ENCODE data around the gene SLC2A13.

DNA sequence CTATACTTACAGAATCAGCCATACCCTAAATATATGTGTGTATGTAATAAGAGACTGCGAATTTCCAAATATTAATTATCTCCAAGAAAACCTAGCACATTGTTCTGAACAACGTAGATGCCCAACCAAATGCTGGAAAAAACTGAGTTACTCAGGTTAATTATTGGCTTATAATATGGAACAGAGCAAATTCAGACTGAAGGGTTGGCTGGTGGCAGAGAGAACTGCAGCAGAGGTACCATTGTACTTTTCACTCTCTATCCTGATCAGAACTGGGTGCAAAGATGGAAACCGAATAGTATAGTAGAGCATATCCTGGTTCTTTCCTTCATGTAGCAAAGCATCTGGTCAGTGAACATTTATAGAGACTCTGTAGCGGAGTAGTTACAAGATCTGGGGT lies 185.7 kb downstream of the SLC2A13 start:
- TF ChIP-seq, protein P1, sequence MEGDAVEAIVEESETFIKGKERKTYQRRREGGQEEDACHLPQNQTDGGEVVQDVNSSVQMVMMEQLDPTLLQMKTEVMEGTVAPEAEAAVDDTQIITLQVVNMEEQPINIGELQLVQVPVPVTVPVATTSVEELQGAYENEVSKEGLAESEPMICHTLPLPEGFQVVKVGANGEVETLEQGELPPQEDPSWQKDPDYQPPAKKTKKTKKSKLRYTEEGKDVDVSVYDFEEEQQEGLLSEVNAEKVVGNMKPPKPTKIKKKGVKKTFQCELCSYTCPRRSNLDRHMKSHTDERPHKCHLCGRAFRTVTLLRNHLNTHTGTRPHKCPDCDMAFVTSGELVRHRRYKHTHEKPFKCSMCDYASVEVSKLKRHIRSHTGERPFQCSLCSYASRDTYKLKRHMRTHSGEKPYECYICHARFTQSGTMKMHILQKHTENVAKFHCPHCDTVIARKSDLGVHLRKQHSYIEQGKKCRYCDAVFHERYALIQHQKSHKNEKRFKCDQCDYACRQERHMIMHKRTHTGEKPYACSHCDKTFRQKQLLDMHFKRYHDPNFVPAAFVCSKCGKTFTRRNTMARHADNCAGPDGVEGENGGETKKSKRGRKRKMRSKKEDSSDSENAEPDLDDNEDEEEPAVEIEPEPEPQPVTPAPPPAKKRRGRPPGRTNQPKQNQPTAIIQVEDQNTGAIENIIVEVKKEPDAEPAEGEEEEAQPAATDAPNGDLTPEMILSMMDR (IDR thresholded peaks at IDR 0.05): no peak
- TF ChIP-seq POLR2A (IDR thresholded peaks at IDR 0.05): no peak
